OCI-LY3 (cell line): Measurements from ENCODE around the gene SERTAD1.

ENCODE experiments used
- EZH2phosphoT487 ChIP-seq: fragments of 200-600 bp; shearing (Covaris generic); IDR thresholded peaks from 2 replicates; pipeline ENCODE4 v1.6.1; 2018; ENCODE audit warnings: antibody characterized with exemption, mixed run types, low read depth
- TF ChIP-seq, protein P1 (sequence below): fragments of 200-600, 300-600 bp; sonication (generic); IDR thresholded peaks from 2 replicates; pipeline ENCODE4 v1.5.1; 2014; ENCODE audit warnings: antibody characterized with exemption, low read length, low read depth

GRCh38 chr19:40414542-40415535 lies 11.0 kb downstream of the SERTAD1 start:
- TF ChIP-seq, protein P1, sequence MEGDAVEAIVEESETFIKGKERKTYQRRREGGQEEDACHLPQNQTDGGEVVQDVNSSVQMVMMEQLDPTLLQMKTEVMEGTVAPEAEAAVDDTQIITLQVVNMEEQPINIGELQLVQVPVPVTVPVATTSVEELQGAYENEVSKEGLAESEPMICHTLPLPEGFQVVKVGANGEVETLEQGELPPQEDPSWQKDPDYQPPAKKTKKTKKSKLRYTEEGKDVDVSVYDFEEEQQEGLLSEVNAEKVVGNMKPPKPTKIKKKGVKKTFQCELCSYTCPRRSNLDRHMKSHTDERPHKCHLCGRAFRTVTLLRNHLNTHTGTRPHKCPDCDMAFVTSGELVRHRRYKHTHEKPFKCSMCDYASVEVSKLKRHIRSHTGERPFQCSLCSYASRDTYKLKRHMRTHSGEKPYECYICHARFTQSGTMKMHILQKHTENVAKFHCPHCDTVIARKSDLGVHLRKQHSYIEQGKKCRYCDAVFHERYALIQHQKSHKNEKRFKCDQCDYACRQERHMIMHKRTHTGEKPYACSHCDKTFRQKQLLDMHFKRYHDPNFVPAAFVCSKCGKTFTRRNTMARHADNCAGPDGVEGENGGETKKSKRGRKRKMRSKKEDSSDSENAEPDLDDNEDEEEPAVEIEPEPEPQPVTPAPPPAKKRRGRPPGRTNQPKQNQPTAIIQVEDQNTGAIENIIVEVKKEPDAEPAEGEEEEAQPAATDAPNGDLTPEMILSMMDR = no peak
- no peak for TF ChIP-seq EZH2phosphoT487
